Astrocyte of the cerebellum (primary cell): Measurements from ENCODE around the gene C10orf90.

Experiments
- DNase-seq: peaks from one replicate; pipeline ENCODE4 v3.0.0-alpha.2; 2011; ENCODE audit warnings: low read depth
- H3K4me3 ChIP-seq: 2 replicates; pipeline ENCODE4 v1.5.1; 2011; ENCODE audit warnings: mild to moderate bottlenecking, low read depth, low read length, moderate library complexity
- in situ Hi-C: cut with HindIII; loops from 2 replicates; pipeline ENCODE4 v1.10.0; 2017; ENCODE audit warnings: low sequenced_read_pairs
- TF ChIP-seq, protein P1 (sequence below): IDR thresholded peaks from 2 replicates; pipeline ENCODE4 v1.5.1; 2012; ENCODE audit warnings: low read length, low read depth, moderate library complexity, mild to moderate bottlenecking; ENCODE audit errors: missing control alignments

The C10orf90 gene

DNA sequence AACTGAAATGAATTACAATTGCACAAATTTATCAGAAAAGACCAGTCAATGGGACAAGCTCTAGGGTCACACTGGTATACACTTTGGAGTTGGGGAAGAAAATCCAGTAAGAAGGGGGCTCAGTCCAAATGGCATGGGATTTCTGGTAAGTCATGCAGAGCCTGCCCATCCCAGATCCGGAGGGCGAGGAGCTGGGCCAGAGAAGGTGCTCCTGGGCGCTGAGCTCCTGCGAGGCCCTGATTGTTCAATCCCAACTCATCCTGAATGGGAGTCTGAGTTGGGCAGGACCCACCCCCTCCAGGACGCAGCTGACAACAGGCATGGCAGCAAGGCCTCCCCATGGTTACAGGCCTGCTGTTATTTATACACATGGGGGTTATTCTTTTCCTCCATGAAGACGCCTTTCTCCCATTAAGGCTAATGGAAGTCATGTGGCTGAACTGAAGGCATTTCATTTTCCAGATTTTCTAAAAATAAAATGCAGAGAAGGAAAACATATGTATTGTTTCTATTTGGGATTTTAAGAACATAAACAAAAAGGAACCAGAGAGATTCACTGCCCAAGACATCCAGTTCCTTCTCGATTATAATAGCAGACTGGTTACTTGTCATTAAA, 191.1 kb downstream of the C10orf90 start:
- TF ChIP-seq, protein P1, sequence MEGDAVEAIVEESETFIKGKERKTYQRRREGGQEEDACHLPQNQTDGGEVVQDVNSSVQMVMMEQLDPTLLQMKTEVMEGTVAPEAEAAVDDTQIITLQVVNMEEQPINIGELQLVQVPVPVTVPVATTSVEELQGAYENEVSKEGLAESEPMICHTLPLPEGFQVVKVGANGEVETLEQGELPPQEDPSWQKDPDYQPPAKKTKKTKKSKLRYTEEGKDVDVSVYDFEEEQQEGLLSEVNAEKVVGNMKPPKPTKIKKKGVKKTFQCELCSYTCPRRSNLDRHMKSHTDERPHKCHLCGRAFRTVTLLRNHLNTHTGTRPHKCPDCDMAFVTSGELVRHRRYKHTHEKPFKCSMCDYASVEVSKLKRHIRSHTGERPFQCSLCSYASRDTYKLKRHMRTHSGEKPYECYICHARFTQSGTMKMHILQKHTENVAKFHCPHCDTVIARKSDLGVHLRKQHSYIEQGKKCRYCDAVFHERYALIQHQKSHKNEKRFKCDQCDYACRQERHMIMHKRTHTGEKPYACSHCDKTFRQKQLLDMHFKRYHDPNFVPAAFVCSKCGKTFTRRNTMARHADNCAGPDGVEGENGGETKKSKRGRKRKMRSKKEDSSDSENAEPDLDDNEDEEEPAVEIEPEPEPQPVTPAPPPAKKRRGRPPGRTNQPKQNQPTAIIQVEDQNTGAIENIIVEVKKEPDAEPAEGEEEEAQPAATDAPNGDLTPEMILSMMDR = no peak
- no peak overlapping the region for H3K4me3 ChIP-seq
- in situ Hi-C loops = no loop called here
- DNase-seq = no peak

DNA sequence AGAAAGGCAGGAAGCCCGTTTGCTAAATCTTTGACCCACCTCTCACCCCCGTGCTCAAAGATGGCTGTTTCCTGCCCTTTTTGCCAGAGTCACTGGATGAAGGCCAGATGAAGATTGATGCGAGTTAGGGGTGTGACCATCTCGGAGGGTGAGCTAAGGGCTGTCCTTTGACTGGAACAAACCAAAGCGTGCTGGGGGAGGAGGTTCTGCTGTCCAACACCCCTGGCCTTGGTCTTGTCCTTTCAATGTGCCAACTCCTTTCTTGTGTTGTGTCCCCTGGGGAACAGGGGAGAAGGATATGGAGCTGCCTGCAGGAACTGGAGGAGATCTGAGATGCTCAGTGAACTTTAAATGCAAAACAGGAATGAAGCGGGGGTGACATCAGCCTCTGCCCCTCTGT, 191.9 kb downstream of the C10orf90 start:
- no peak overlapping the region for H3K4me3 ChIP-seq
- TF ChIP-seq, protein P1 = no peak
- no peak for DNase-seq
- in situ Hi-C loops = no loop called here

DNA sequence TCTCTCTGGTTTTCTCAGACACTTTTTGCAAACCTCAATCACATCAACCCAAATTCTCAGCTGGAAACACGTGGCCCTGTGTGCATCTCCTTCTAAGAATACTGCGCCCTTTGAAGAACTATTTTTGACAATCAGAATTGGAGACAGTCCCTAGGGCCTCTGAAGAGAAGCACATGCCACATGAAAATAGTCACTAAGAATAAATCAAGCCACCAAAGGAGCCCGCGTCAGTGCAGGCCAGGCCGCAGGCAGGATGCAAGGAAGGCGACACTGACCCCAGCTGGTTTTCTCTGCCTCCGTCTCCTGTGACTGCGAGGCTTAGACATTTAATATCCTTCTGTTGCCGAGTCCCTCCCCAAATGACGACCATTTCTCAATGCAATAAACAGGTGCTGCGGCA, 194.2 kb downstream of the C10orf90 start:
- DNase-seq = no peak
- TF ChIP-seq, protein P1 = no peak
- in situ Hi-C loops = no loop called here
- H3K4me3 ChIP-seq = no peak overlapping the region

DNA sequence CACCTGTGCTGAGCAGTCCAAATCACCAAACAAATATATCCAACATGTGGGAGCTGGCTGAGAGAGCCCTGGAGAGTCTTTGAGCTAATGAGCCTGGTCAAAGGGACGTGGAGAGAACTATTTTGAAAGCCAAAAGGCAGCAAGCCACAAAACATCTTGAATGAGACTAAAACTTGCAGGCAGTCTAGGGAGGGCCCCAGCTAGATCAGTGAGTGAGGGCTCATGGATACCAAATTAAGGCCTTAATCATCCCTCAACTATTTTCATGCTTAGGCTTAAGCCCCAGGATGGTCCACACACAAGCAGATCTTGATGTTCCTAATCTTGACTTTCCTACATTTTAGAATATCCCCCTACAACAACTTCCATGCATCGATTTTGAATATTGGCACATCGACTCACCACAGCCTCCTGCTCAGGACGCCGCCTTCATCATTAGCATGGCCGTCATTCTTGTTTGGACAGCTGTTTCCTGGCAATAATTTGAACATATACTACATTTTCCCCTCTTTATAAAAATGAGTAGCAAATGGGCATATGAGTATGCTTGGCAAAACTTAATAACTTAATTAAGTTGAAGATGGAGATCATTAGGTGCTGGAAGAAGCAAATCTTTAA, 195.3 kb downstream of the C10orf90 start:
- in situ Hi-C loops = no loop called here
- no peak for DNase-seq
- TF ChIP-seq, protein P1 = no peak
- no peak overlapping the region for H3K4me3 ChIP-seq

DNA sequence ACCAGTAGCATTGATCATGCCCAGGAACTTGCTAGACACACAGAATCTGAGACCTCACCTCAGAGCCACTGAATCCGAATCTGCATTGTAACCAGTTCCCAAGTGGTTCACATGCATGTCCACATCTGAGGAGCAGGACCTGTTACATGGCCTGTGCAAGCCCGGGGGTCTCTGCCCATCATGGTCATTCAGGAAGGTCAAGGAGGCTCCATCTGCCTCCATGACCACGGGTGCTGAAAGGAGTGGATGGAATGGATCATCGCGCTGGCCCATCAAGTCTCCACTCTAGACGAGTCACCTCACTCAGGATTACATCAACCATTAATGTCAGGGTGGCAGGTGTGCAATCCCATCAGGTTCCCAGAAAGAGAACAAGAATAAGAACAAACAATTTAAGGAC, 196.5 kb downstream of the C10orf90 start:
- no peak for DNase-seq
- in situ Hi-C loops = no loop called here

GRCh38 chr10:126470991-126471390, 199.5 kb downstream of the C10orf90 start:
- in situ Hi-C loops = no loop called here
- no peak for DNase-seq
- TF ChIP-seq, protein P1 = no peak
- H3K4me3 ChIP-seq = no peak overlapping the region

More for the DNA sequence above, 196.5 kb downstream of the C10orf90 start:
- TF ChIP-seq, protein P1 = no peak
- H3K4me3 ChIP-seq = no peak overlapping the region
